Activated naive CD4-positive, alpha-beta T cell treated with Interleukin-2 at 50 U/mL for 16 hours (primary cell): ENCODE measurements around the gene GNS.
"Not testable (repeated sequence)": the region's sequence is repeated elsewhere in the genome, so short reads cannot be mapped to it uniquely, and the experiment has no call there.

ENCODE experiments used
- DNase-seq: peaks from one replicate; pipeline ENCODE4 v3.0.0-alpha.2; 2020

Gene GNS

DNA sequence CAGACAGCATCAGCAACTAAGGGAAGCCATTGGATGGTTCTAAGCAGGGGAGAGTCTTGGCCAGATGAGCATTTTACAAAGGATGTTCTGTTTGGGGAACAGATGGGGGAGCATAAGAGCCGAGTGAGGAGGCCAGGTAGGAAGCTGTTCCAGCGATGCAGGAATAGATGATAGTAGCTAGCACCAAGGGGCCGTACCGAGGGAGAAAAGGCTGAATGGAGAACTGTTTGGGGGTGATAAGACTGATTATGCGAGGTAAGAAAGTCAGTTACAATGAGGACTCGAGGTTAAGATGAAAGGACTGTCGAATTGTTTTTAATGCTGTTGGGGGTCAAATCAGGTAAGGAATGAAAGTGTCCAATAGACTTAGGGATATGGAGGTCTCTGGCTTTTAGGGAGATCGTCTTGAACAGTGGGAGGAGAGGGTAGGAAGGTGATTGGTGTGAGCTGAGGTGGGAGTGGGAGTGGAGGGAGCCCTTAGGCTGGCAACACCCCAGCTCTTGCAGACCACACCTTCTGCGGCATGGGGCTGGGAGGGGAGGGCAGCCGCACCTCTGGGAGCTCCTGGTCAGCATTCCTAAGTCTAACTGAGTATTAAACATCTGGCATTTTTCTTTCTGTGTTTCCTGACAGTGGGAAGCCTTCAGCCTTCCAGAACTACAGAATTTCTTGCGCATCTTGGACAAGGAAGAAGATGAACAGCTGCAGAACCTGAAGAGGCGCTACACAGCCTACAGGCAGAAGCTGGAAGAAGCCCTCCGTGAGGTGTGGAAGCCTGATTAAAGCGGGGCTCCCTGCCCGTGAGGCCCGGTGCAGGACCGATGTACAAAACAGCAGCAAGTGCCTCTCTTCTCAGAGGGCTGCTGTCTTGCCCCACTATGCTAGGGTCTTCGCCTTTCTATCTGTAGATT lies 64.8 kb downstream of the GNS start:
- DNase-seq, result no peak

DNA sequence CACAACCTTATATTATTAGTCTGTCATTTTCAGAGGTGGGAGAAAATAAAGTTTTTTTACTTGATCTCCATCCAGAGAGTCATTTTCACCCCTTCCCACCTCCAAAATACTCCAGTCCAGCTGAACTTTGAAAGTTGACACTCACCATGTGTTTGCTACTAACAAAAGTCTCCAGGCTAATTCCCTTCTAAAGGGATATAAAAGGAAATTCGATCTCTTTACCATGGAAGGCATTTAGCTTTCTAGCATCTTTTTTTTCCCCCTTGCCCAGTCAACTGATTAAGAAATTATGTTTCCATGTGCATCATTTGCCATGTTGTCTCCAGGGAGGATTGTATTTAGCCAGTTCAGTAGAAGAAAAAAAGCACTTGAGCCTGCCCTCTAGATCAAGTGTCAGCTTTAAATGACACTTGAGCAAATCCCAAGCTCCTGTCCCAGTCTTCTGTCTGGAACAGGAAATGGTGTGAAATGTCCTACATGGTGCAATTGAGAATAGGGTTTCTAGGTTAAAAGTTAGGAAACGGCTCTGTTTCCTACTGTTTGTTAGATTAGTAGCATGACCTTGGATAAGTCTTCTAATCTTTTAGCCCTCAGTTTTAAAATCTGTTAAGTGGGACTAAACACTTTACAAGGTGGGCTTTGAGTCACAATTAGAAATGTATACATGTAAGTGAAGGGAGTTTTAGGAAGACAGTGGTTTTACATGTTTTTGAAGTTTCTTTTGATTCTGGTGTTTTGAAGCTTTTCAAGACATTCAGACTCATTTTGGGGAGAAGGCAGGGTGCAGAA lies 67.2 kb downstream of the GNS start:
- DNase-seq, result no peak

DNA sequence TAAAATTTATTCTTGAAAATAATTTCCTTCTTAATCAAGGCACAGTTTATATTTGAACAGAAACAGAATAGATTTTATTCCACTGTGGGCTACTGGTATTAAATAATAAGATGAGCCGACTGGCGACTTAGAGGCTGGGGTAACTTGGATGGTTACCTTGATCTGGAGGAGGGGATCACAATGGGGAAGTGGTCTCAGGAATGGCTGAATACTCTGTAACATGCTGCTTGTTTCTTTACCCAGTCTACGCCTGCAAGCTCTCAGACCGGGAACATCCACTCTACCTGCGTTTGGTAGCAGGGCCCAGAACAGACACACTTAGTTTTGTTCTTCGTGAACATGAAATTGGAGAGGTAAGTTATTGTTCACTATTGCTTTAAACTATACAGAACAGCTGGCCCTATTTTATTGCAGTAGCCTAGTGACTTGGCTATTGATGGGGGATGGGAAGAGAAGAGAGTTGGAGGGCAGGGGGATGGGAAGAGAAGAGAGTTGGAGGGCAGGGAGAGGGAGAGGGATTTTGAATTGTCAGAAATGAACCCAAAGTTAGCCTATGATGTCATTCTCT lies 67.9 kb downstream of the GNS start:
- DNase-seq, result no peak

DNA sequence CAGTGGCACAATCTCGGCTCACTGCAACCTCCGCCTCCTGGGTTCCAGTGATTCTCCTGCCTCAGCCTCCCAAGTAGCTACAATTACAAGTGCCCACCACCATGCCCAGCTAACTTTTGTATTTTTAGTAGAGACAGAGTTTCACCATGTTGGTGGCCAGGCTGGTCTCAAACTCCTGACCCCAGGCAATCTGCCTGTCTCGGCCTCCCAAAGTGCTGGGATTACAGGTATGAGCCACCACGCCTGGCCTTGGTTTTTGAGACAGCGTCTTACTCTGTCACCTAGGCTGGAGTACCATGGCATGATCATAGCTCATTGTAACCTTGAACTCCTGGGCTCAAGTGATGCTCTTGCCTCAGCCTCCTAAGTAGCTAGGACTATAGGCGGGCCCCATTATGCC lies 69.0 kb downstream of the GNS start:
- not testable (repeated sequence) for DNase-seq

DNA sequence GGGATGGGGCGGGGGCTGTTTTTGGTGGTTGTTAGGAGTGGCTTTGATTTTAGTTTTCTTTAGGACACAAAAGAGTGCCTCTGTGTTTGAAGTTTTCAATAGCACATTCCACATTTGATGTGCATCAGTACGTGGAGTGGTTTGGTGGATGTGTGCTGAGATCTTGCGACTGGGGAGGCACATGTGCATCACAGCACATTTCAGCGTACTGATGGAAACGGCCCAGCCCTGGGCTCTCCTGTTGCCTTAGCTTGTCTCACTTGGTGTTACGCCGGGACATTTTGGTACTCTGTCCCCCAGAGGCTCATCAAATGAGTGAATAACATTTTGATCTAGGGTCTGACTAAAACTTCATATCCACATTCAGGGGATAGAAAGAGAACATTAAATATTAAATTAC lies 70.5 kb downstream of the GNS start:
- no peak for DNase-seq

DNA sequence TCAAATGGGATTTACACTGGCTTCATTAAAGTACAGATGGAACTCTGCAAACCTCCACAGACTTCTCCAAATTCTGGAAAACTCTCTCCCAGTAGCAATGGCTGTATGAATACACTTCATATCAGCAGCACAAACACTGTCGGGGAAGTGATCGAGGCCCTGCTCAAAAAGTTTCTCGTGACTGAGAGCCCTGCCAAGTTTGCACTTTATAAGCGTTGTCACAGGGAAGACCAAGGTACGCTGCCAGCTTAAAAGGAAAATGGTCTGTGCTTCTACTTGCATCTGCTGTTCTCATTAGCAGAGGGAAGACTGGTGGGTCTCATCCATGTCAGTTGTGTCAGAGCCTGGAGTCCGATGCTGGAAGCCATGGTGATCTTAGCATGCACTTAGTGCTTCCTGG lies 71.0 kb downstream of the GNS start:
- no peak for DNase-seq

DNA sequence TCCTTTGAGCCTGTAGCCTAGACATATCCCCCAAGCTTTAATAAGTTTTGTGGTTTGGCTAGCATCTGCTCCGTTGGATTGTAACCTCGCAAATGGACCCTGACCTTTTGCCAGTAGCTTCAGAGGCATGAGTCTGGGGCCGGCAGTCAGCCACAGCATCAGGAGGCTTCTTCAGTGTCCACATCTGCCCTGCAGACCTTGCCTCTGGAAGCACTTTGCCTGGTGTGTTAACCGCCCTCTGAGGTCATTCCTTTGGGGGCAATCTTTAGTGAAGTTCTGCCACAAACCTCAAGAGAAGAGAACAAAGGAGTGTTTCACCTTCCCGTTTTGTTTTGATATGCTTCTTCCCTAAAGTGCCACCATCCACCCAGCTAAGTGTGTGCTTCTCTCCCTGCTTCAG lies 71.4 kb downstream of the GNS start:
- DNase-seq, result no peak

DNA sequence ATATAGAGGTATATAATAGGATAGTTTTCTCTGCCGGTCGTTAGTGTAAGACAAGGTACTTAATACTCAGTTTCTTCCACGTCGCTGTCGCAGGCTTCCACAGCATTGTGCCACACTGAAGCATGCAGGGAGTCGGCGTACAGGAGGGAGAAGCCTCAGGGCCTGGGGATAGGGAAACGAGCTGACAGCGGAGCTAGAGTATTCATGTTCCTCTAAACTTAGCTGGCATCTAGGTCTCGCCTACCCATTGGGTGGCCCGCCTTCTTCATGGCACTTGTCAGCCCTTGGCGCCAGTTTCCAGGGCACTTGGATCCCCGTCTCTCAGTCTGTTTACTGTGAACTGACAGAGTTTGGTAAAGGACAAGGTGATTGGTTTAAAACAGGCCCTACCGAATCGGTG lies 73.6 kb downstream of the GNS start:
- no peak for DNase-seq

DNA sequence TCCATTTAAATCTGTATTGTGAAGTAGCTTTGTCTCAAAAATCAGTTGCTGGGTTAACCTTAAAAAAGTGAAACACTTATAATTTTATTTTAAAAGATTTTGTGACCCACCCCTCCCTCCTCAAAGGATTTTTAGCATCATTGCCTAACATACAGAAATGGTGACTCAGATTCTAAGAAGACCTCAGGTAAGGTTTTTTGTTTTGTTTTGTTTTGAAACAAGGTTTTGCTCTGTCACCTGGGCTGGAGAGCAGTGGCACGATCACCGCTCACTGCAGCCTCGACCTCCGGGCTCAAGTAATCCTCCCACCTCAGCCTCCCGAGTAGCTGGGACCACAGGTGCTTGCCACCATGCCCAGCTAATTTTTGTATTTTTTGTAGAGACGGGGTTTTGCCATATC lies 74.2 kb downstream of the GNS start:
- no peak for DNase-seq

DNA sequence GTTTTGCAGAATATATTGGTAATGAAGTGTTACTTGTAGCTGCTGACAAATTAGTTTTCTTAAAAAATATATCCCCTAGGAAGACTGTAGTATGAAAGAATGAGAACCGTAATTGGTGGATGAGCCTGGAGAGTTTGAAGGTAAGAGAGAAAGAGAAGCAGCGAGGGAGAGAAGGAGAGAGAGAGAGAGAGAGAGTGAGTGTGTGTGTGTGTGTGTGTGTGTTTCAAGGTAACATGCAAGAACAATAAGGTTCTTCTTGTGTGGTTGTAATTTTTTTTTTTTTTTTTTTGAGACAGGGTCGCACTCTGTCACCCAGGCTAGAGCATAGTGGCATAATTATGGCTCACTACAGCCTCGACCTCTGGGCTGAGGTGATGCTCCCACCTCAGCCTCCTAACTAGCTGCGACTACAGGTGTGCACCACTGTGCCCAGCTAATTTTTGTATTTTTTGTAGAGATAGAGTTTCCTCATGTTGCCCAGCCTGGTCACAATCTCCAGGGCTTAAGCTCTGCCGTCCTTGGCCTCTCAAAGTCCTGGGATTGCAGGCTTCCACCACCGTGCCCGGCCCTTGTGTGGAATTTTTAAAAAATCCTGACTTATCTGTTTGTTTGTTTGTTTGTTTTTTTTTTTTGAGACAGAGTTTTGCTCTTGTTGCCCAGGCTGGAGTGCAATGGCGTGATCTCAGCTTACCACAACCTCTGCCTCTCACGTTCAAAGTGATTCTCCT lies 75.2 kb downstream of the GNS start:
- no peak for DNase-seq

DNA sequence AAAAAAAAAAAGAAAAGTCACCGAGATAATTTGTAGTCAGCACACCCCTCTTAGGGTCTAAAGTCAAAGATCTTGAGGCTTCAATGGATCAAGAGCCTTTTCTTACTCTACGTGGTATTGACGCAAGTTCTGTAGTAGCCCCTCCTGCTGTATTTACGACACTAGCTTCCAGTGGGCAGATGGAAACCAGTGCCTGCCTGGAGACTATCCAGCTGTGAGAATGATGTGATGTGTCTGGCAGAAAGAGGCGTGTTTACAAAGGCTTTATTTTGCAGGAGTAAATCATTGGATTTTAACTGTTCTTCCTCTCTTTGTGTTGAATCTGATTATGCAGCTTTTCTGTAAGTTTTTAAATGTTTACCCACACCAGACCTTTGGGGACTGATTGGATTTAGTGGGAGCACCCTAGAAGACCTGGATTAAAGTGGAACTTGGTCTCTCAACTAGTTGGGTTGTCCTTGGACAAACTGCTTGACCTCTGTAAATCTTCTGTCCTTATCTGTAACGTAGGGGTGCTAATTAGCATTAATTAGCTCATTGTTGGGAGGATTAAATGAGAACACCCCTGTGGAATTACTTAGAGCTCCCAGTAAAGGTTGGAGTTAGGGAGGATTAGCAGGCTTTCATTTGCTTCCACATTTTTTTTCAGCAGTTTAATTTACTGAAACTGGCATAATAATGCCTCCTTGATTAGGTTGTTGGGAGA lies 76.5 kb downstream of the GNS start:
- DNase-seq, result no peak

DNA sequence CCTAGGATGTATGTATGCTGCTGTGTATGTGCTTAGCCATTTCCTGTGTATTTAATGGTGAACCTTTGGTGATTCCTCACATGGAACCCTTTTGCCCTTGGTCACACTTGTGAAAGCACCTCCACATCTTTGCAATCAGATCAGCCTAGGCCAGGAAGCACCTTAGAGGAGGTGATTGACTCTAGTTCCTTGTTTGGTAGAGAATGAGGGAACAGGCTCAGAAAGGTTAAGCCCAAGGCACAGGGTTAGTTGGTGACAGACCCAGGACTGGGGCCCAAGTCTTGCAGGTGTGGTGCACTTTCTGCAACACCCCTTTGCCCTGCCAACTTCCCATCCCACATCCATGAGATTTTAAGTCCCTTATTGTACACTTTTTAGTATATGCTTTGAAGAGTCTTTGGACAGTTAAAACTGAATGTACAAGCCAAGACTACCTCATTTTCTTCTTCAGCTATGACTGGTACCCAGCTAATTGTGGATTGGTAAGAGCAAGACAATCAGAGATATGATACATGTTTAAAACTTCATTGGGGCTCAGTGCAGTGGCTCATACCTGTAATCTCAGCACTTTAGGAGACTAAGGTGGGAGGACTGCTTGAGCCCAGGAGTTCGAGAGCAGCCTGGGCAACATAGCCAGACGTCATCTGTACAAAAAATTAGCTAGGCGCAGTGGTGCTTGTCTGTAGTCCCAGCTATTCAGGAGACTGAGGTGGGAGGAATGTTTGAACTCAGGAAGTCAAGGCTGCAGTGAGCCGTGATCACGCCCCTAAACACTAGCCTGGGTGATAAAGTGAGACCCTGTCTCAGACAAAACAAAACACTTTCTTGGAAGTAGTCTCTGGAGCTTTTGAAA lies 77.8 kb downstream of the GNS start:
- no peak for DNase-seq

DNA sequence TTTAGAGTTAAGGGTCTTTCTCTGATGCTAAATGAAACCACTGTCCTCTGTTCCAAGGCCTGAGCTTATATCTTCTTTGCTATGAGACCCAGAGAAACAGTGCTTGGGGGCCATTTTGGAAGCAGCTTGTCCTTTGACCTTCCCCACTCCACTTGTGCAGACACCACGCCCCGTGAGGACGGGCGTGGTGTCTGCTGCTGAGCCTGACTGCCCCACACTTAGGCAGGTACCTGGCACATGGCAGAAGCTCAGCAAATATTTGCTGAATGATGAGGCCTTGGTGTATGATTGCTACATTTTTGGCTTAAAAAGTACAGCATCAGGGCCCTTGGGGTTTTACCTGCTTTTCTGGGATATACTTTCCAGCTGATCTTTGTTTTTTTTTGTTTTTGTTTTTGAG lies 79.0 kb downstream of the GNS start:
- no peak for DNase-seq

DNA sequence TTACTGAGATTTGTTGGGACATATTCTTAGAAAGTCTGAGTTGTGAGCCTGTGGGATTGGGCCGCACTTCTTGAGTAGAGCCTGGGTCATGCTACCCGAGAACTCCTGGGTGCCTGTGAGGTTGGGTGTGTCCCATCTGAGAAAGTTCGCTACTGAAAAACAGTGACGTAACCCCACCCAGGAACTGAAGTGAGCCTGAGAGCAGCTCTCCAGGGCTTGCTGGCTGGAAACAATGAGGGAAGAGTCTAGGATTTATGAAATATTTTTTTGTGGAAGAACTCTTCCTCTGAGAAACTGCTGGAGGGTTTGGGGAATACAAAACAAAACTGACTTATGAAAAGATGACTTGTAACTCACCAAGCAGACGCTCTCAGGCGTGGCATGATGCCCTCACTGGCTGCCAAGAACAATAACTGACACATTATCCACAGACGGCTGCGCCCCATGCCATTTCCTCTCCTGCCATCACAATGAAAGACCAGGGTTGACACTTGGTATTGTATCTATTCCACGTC lies 79.7 kb downstream of the GNS start:
- peak; percentile 56 for DNase-seq

DNA sequence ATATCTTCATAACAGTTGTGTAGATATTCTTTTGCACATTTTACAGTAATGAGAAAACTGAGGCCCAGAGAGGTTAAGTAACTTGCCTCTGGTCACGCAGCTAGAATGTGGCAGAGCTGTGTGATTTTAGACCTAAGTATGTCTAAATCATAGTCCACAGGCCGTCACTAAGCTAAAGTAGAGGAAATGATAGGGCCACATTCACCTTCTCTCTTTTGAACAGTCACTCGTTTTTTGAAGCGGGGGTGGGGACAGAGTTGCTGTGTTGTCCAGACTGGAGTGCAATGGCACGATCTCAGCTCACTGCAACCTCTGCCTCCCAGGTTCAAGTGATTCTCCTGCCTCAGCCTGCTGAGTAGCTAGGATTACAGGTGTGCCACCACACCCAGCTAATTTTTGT lies 80.4 kb downstream of the GNS start:
- no peak for DNase-seq

DNA sequence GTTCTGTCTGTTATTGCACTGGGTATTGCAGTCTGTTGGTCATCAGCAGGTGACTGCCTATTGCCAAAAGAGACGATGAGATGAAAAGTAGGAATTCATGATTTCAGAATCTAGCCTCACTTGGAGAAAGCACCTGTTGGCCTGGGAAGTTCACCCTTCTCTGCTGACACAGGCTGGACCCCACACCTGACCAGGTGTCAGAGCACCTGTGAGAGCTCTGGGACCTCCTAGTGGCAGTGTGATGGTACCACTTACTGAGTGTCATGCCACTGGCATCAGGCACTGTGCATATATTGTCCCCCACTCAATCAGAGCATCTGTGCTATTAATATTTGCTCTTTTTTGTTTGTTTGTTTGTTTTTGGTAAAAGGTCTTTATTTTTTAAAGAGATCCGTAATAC lies 81.0 kb downstream of the GNS start:
- no peak for DNase-seq

DNA sequence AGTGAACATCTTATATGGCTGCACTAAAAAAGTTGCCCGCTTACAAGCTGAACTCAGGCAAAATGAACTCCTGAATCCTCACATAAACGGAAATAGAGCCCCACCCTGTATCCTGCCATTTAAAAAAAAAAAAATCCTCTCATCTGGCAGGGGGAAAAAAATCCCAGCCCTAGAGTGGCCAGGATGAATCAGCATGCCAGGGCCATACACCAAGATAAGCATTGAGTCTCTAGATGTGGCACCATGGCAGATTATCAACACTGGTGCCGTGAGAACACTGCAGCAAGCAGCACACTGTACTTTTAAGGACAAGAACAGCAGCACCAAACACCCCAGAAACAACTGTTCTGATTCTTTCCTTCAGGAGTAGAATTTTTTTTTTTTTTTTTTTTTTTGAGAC lies 83.4 kb downstream of the GNS start:
- no peak for DNase-seq

DNA sequence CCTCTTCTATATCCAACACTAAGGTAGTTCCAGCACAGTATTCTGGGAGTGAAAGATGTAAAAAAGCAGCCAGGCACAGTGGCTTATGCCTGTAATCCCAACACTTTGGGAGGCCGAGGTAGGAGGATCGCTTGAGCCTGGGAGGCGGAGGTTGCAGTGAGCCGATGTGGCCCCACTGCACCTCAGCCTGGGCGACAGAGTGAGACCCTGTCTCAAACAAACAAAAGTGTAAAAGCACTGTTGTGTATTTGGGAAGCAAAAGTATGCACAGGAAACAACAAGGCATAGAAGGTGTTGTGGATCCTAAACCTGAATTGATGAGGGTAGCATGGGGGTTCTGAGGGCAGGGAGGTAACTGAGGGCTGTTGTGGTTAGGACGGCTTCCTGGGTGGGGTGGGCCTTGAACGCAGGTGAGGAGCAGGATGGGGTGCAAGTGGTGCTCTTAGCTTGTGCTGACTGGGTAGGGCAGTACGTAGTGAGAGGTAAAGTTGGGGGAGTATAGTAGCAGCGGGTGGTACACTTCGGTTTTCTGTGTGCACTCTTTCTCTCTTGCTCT lies 84.8 kb downstream of the GNS start:
- peak; percentile 35 for DNase-seq

DNA sequence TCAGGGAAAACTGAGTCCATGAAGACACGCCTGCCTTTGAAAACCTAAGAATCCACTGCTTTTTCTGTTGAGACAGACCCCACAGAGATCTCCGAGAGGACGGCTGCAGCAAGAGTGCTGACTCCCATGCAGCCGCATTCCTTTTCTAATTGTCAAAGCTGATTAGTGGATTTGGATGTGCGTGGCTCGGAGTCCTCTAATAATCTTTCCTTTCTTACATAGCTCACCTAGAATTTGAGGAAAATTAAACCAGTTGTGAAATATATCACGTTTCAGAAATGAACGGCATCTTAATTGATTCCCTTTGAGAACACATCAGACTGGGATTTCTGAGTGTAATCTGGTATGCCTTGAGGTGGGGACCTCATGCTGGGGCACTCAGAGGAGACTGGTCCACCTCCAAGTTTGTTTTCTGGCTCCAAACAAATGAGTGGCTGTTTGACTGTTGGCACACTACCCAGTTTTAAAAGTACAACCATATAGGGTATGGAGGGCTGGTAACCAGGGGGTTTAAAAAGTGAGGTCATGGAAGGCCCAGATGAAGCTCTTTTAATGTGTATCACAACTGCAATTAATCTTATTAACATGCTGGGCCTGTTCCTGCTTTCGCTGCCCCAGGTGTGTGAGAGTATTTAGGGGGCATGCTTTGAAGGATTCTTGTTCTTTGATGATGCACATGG lies 85.6 kb downstream of the GNS start:
- DNase-seq, result no peak

DNA sequence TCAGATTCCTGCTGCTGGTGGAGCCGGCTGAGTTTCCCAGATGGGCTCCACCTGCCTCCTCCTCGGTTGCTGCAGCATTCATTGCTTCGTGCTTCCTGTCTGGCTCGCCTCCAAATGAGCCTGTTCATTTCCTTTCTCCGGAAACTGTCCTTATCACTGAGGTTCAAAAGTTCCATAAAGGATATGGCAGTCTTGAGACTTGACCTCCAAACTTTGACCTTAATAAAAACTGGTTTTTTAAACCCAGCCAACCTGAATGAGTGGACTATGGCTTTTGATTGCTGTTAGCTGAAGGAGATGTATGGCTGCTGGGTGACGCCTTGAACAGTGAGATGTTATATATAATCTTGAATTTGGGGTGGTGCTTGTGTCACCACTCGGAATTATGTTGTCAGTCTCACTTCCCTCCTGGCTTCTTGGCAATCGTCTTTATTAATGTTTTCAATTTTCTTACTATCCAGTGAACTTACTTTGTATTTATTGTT lies 86.2 kb downstream of the GNS start:
- DNase-seq, result peak; percentile 47
